Gastrocnemius medialis (tissue), 4 donors: ENCODE results near the gene PGLYRP2.

Source experiments
- CTCF ChIP-seq, 5 experiments: fragments of 450-650 bp in 3 of 5; fragments of 200-600 bp in 2 of 5; sonication (generic) in 2 of 5; IDR thresholded peaks in 4 of 5; conservative IDR thresholded peaks in 1 of 5; 1 replicate in 4 of 5; 2 replicates in 1 of 5; pipeline ENCODE4 v1.5.1; 2016 to 2019; ENCODE audit warnings: antibody characterized with exemption in 5 of 5, mild to moderate bottlenecking in 3 of 5, moderate library complexity in 3 of 5
- POLR2A ChIP-seq, 2 donors: fragments of 450-650 bp; IDR thresholded peaks; one replicate each; pipeline ENCODE4 v1.6.1; 2017; ENCODE audit warnings: antibody characterized with exemption in 2 of 2, mild to moderate bottlenecking in 2 of 2, moderate library complexity in 2 of 2

DNA sequence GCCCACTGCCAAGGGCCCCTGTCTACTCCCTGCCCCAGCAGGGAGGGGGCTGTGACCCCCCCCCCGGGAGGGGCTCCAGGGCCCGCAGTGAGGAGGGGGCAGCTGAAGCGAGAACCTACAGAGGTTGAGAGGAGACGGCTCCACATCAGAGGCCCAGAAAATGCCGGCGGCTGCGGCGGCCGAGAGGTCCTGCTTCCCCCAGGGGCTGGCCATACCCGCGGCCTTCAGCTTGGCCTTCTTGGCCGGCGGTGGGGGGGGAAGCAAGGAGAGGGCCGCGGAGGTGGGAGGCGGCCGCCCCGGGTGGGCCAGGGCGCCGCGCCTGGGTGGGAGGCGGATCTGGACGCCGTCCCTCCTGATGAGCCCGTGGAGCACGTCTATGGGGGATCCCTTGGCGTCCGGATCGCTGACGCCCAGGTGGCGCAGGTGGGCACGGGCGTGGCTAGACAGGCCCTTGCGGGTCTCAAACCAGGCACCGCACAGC is 51.3 kb downstream of the PGLYRP2 start:
- TF ChIP-seq CTCF (IDR thresholded peaks at IDR 0.05 in 4 of 5, conservative IDR thresholded peaks at IDR 0.05 in 1 of 5) (no peak), POLR2A (IDR thresholded peaks at IDR 0.05) (no peak)
